Nephron progenitor cell (in vitro differentiated cells): ENCODE data around the gene CEBPG.

Source experiments
- DNase-seq: peaks from one replicate; pipeline ENCODE4 v3.0.0; 2021
- H3K27ac Mint-ChIP-seq: 2 replicates; pipeline ENCODE4 v1.8.0; 2021; ENCODE audit warnings: mild to moderate bottlenecking, moderate library complexity, mixed read lengths
- H3K27me3 Mint-ChIP-seq: 2 replicates; pipeline ENCODE4 v1.8.0; 2021; ENCODE audit warnings: mild to moderate bottlenecking, low read depth, mixed read lengths; ENCODE audit not compliant: poor library complexity
- H3K36me3 Mint-ChIP-seq: 2 replicates; pipeline ENCODE4 v1.8.0; 2021; ENCODE audit warnings: low read depth, mixed read lengths
- H3K4me1 Mint-ChIP-seq: 2 replicates; pipeline ENCODE4 v1.8.0; 2021; ENCODE audit warnings: mixed read lengths
- H3K4me3 Mint-ChIP-seq: 2 replicates; pipeline ENCODE4 v1.8.0; 2021; ENCODE audit warnings: mild to moderate bottlenecking, moderate library complexity, mixed read lengths
- H3K9me3 Mint-ChIP-seq: 2 replicates; pipeline ENCODE4 v1.8.0; 2021; ENCODE audit warnings: mild to moderate bottlenecking, moderate library complexity, mixed read lengths
- CTCF ChIP-seq: fragments of 200-600 bp; sonication (generic); IDR thresholded peaks from 2 replicates; pipeline ENCODE4 v1.5.0; 2021; ENCODE audit warnings: antibody characterized with exemption

Gene CEBPG

GRCh38 chr19:33333151-33333550 is 40.4 kb upstream of the CEBPG start:
- peaks cover 31% of the 10 kb centered on the region for H3K27me3 Mint-ChIP-seq
- no peak overlapping the region for H3K4me3 Mint-ChIP-seq
- peaks cover 4% of the 10 kb centered on the region for H3K9me3 Mint-ChIP-seq

DNA sequence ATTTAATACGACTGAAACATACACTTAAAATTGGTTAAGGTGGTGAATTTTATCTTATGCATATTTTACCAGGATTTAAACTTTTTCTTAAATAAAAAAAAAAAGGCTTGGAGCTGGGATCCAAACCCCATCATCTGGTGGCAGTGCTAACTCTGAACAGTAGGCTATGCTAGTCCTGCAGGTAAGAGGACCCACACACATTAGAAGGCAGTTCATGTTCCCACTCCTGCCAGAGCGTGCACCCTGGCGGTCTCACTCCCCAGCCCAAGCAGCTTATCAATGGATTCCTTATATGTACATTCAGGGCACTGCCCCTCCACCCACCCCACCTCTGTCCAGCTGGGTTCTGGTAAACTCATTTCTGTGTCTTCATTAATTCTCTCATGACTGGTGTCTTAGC is 39.9 kb upstream of the CEBPG start:
- Mint-ChIP-seq H3K36me3 (no peaks in the 10 kb centered on the region), H3K27me3 (peaks cover 31% of the 10 kb centered on the region), H3K4me3 (no peak overlapping the region), H3K9me3 (peaks cover under 1% of the 10 kb centered on the region), H3K4me1 (no peaks in the 10 kb centered on the region), H3K27ac (no peak overlapping the region)
- no peak for TF ChIP-seq CTCF
- DNase-seq = no peak

More at GRCh38 chr19:33333151-33333550, 40.4 kb upstream of the CEBPG start:
- H3K4me1 Mint-ChIP-seq = no peaks in the 10 kb centered on the region
- no peaks in the 10 kb centered on the region for H3K36me3 Mint-ChIP-seq
- H3K27ac Mint-ChIP-seq = no peak overlapping the region
- DNase-seq = no peak
- TF ChIP-seq CTCF = no peak

- Mint-ChIP-seq H3K9me3 (no peaks in the 10 kb centered on the region), H3K4me3 (no peak overlapping the region), H3K27me3 (peaks cover 29% of the 10 kb centered on the region), H3K36me3 (no peaks in the 10 kb centered on the region), H3K27ac (no peak overlapping the region), H3K4me1 (no peaks in the 10 kb centered on the region)
- TF ChIP-seq CTCF = no peak
- DNase-seq = no peak
Observed at GRCh38 chr19:33334271-33334670, 39.2 kb upstream of the CEBPG start.

DNA sequence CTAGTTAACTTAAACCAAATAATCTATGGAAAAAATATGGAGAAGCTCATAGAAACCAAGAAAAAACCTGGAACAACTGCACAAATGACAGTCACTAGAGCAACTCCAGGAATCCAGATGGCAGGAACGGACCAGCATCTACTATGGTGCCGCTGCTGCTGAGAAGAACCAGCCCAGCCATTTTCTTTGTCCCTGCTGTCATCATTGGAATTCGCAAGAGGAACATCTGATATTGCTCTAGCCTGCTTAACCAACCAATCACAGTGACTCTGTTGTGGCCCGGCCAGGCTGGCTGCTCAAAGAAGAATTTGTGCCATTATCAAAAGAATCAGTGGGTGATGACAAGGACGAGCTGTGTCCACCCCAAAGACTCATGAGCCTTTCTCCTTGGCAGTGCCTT is 38.1 kb upstream of the CEBPG start:
- DNase-seq = no peak
- H3K36me3 Mint-ChIP-seq = no peaks in the 10 kb centered on the region

GRCh38 chr19:33339016-33339984 is 34.2 kb upstream of the CEBPG start:
- no peak overlapping the region for H3K27ac Mint-ChIP-seq
- H3K36me3 Mint-ChIP-seq = no peaks in the 10 kb centered on the region
- DNase-seq = no peak
- H3K4me3 Mint-ChIP-seq = no peak overlapping the region
- peaks cover 3% of the 10 kb centered on the region for H3K4me1 Mint-ChIP-seq
- no peak for TF ChIP-seq CTCF
- no peaks in the 10 kb centered on the region for H3K9me3 Mint-ChIP-seq
- peaks cover 56% of the 10 kb centered on the region for H3K27me3 Mint-ChIP-seq

More for the DNA sequence above, 38.1 kb upstream of the CEBPG start:
- Mint-ChIP-seq H3K4me1 (no peaks in the 10 kb centered on the region), H3K27me3 (peaks cover 38% of the 10 kb centered on the region), H3K27ac (no peak overlapping the region), H3K9me3 (no peaks in the 10 kb centered on the region), H3K4me3 (no peak overlapping the region)
- no peak for TF ChIP-seq CTCF

GRCh38 chr19:33340991-33341390 is 32.5 kb upstream of the CEBPG start:
- DNase-seq = no peak
- no peak for TF ChIP-seq CTCF
- H3K27me3 Mint-ChIP-seq = peaks cover 64% of the 10 kb centered on the region
- H3K4me3 Mint-ChIP-seq = no peak overlapping the region
- H3K27ac Mint-ChIP-seq = no peak overlapping the region
- no peaks in the 10 kb centered on the region for H3K36me3 Mint-ChIP-seq
- peaks cover 6% of the 10 kb centered on the region for H3K4me1 Mint-ChIP-seq
- H3K9me3 Mint-ChIP-seq = no peaks in the 10 kb centered on the region
